Measurements from ENCODE around the gene LAMP5. TPM values are rescaled to one million over a fixed set of nuclear protein-coding genes. Genes with fewer than 3 reads are reported as not detected.

The LAMP5 gene
- total RNA-seq, 1 donor from 2014 or later: 3.2 TPM

DNA sequence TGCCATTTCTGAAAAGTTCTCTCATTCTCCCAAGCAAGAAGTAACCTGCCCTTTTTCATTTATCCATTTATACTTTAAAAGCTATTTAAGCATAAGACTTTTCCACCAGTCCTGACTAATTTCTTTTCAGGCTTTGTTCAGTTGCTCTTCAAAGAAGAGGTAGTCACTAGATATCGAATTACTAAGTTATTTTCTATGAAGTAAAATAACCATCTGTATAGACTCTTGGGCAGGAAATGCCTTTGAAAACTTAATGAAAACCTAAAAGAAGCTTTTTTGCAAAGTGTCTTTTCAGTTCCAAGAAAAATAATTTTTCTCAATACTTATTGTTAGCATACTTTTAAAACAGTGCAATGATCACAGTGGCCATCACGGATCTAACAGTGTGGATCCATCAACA lies 31.3 kb upstream of the LAMP5 start:
- no peak overlapping the region for H3K9ac ChIP-seq
- Mint-ChIP-seq H3K27ac (no peak overlapping the region), H3K4me1 (peaks cover 7% of the 10 kb centered on the region), H3K27me3 (ENCODE audit: insufficient read depth, low read depth) (no peaks in the 10 kb centered on the region), H3K9me3 (no peaks in the 10 kb centered on the region), H3K4me3 (no peak overlapping the region), H3K36me3 (no peaks in the 10 kb centered on the region)
- H3K27ac ChIP-seq: no peak overlapping the region
- H3K36me3 ChIP-seq: no peaks in the 10 kb centered on the region
- no peak overlapping the region for H3K4me3 ChIP-seq
- no peak for DNase-seq (ENCODE audit: low spot score)
- H3K79me2 ChIP-seq (ENCODE audit: low read depth): no peaks in the 10 kb centered on the region
- H2AFZ ChIP-seq (replicated peaks): no peak overlapping the region
- no peaks in the 10 kb centered on the region for H4K20me1 ChIP-seq (ENCODE audit: low read depth)
- no peaks in the 10 kb centered on the region for H3F3A ChIP-seq (ENCODE audit: low read depth)
- no peaks in the 10 kb centered on the region for H3K27me3 ChIP-seq
- TF ChIP-seq, protein P1, sequence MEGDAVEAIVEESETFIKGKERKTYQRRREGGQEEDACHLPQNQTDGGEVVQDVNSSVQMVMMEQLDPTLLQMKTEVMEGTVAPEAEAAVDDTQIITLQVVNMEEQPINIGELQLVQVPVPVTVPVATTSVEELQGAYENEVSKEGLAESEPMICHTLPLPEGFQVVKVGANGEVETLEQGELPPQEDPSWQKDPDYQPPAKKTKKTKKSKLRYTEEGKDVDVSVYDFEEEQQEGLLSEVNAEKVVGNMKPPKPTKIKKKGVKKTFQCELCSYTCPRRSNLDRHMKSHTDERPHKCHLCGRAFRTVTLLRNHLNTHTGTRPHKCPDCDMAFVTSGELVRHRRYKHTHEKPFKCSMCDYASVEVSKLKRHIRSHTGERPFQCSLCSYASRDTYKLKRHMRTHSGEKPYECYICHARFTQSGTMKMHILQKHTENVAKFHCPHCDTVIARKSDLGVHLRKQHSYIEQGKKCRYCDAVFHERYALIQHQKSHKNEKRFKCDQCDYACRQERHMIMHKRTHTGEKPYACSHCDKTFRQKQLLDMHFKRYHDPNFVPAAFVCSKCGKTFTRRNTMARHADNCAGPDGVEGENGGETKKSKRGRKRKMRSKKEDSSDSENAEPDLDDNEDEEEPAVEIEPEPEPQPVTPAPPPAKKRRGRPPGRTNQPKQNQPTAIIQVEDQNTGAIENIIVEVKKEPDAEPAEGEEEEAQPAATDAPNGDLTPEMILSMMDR (IDR thresholded peaks at IDR 0.05): no peak
- TF ChIP-seq EZH2phosphoT487 (IDR thresholded peaks at IDR 0.05) (no peak), EZH2 (IDR thresholded peaks at IDR 0.05) (no peak)
- H3K4me2 ChIP-seq: no peak overlapping the region
- H3K9me3 ChIP-seq (ENCODE audit: low read depth): no peaks in the 10 kb centered on the region
- H3K4me1 ChIP-seq: peaks cover 6% of the 10 kb centered on the region

- Mint-ChIP-seq H3K36me3 (no peaks in the 10 kb centered on the region), H3K27ac (no peak overlapping the region), H3K27me3 (ENCODE audit: insufficient read depth, low read depth) (no peaks in the 10 kb centered on the region)
Observed at GRCh38 chr20:9485614-9486340, 28.6 kb upstream of the LAMP5 start.

GRCh38 chr20:9487231-9487630 lies 27.2 kb upstream of the LAMP5 start:
- Histone ChIP-seq H3F3A (ENCODE audit: low read depth) (no peaks in the 10 kb centered on the region), H2AFZ (replicated peaks) (no peak overlapping the region), H3K79me2 (ENCODE audit: low read depth) (no peaks in the 10 kb centered on the region), H3K27me3 (no peaks in the 10 kb centered on the region), H3K4me2 (no peak overlapping the region), H3K9ac (no peak overlapping the region), H3K9me3 (ENCODE audit: low read depth) (no peaks in the 10 kb centered on the region), H3K4me1 (peaks cover 13% of the 10 kb centered on the region), H4K20me1 (ENCODE audit: low read depth) (no peaks in the 10 kb centered on the region), H3K4me3 (no peak overlapping the region), H3K27ac (no peak overlapping the region), H3K36me3 (no peaks in the 10 kb centered on the region)
- H3K4me1 Mint-ChIP-seq: peaks cover 7% of the 10 kb centered on the region
- no peaks in the 10 kb centered on the region for H3K36me3 Mint-ChIP-seq
- no peak overlapping the region for H3K27ac Mint-ChIP-seq
- no peaks in the 10 kb centered on the region for H3K27me3 Mint-ChIP-seq (ENCODE audit: insufficient read depth, low read depth)
- H3K9me3 Mint-ChIP-seq: no peaks in the 10 kb centered on the region
- no peak overlapping the region for H3K4me3 Mint-ChIP-seq
- TF ChIP-seq EZH2phosphoT487 (IDR thresholded peaks at IDR 0.05) (no peak), EZH2 (IDR thresholded peaks at IDR 0.05) (no peak)
- TF ChIP-seq, protein P1 (IDR thresholded peaks at IDR 0.05): no peak
- DNase-seq (ENCODE audit: low spot score): no peak

More at GRCh38 chr20:9485614-9486340, 28.6 kb upstream of the LAMP5 start:
- Histone ChIP-seq H3K4me2 (no peak overlapping the region), H3F3A (ENCODE audit: low read depth) (no peaks in the 10 kb centered on the region), H3K36me3 (no peaks in the 10 kb centered on the region), H2AFZ (replicated peaks) (no peak overlapping the region), H3K27me3 (no peaks in the 10 kb centered on the region), H3K27ac (no peak overlapping the region), H3K9me3 (ENCODE audit: low read depth) (no peaks in the 10 kb centered on the region), H4K20me1 (ENCODE audit: low read depth) (no peaks in the 10 kb centered on the region), H3K79me2 (ENCODE audit: low read depth) (no peaks in the 10 kb centered on the region), H3K9ac (no peak overlapping the region), H3K4me1 (peaks cover 13% of the 10 kb centered on the region), H3K4me3 (no peak overlapping the region)
- Mint-ChIP-seq H3K4me3 (no peak overlapping the region), H3K9me3 (no peaks in the 10 kb centered on the region), H3K4me1 (peaks cover 7% of the 10 kb centered on the region)
- TF ChIP-seq, protein P1 (IDR thresholded peaks at IDR 0.05): no peak
- no peak for TF ChIP-seq EZH2phosphoT487 (IDR thresholded peaks at IDR 0.05)
- TF ChIP-seq EZH2 (IDR thresholded peaks at IDR 0.05): no peak
- DNase-seq (ENCODE audit: low spot score): peak; percentile 13
